Spleen (tissue), 11 donors: ENCODE results near the gene ATP2A1. TPM values are rescaled to one million over a fixed set of nuclear protein-coding genes. Genes with fewer than 3 reads are reported as not detected.

Source experiments
- DNase-seq: peaks from one replicate; pipeline ENCODE4 v3.0.0-alpha.2; 2020
- H3K27ac ChIP-seq, 8 donors: fragments of 200-600 bp; sonication (generic) in 7 of 8; 1 replicate in 4 of 8; 2 replicates in 4 of 8; pipeline versions ENCODE4 v1.5.0 to v1.8.0; 2016 to 2021; ENCODE audit warnings: inconsistent platforms in 4 of 8, mild to moderate bottlenecking in 4 of 8, moderate library complexity in 1 of 8
- H3K27me3 ChIP-seq, 7 donors: fragments of 200-600 bp; sonication (generic) in 6 of 7; replicated peaks in 1 of 7; 1 replicate in 4 of 7; 2 replicates in 3 of 7; pipeline versions ENCODE4 v1.5.0 to v1.8.0; 2016 to 2021; ENCODE audit warnings: inconsistent platforms in 3 of 7, mild to moderate bottlenecking in 1 of 7
- H3K36me3 ChIP-seq, 6 donors: fragments of 200-600 bp; sonication (generic) in 5 of 6; 1 replicate in 4 of 6; 2 replicates in 2 of 6; pipeline versions ENCODE4 v1.5.0 to v1.8.0; 2016 to 2021; ENCODE audit warnings: inconsistent platforms in 2 of 6
- H3K4me1 ChIP-seq, 6 donors: fragments of 200-600 bp; sonication (generic) in 5 of 6; 1 replicate in 3 of 6; 2 replicates in 3 of 6; pipeline versions ENCODE4 v1.5.0 to v1.8.0; 2016 to 2021; ENCODE audit warnings: inconsistent platforms in 3 of 6
- H3K4me3 ChIP-seq, 8 donors: fragments of 200-600 bp; sonication (generic) in 7 of 8; 1 replicate in 4 of 8; 2 replicates in 4 of 8; pipeline versions ENCODE4 v1.5.0 to v1.8.0; 2016 to 2021; ENCODE audit warnings: inconsistent platforms in 4 of 8, mild to moderate bottlenecking in 4 of 8, moderate library complexity in 2 of 8
- H3K9me3 ChIP-seq, 8 donors: fragments of 200-600 bp; sonication (generic) in 7 of 8; 1 replicate in 4 of 8; 2 replicates in 4 of 8; pipeline versions ENCODE4 v1.5.0 to v1.8.0; 2016 to 2021; ENCODE audit warnings: inconsistent platforms in 4 of 8
- POLR2A ChIP-seq, 3 donors: fragments of 450-650 bp; IDR thresholded peaks; one replicate each; pipeline ENCODE4 v1.5.1; 2017; ENCODE audit warnings: antibody characterized with exemption in 3 of 3, mild to moderate bottlenecking in 1 of 3
- POLR2AphosphoS5 ChIP-seq, 3 donors: sonication (generic); formaldehyde crosslinking; IDR thresholded peaks; one replicate each; pipeline ENCODE4 v1.5.1; 2017; ENCODE audit warnings: antibody characterized with exemption in 3 of 3
- WGBS, 5 donors: extraction: QIAGEN DNeasy Blood & Tissue Kit in 3 of 5; methylation state at CpG; one replicate each; pipeline versions ENCODE4 v1.1.5 to v1.1.7; 2013 to 2018; 5-methylcytosine and 5-hydroxymethylcytosine counted together
- intact Hi-C: fragments of 100-400 bp; cut with DNase I; formaldehyde crosslinking; loops from one replicate; pipeline ENCODE4 v1.15.0; 2023; ENCODE audit warnings: low total_unique reads
- polyA plus RNA-seq, 3 donors: library from polyadenylated mRNA; stranded (reverse); fragments of 200-250 nt; gene quantifications; one replicate each; pipeline ENCODE4 v1.2.1, GENCODE V29; 2013
- total RNA-seq, 7 donors: library from RNA; depleted of rRNA in 3 of 7; stranded (reverse); fragments of >200 nt in 3 of 7; fragmentation: NEBNext Ultra II Directional in 4 of 7; extraction: Animal tissue kit (Norgen Biotek cat#: 25700) in 4 of 7; gene quantifications; one replicate each; pipeline versions ENCODE4 v1.1.0 to v1.2.1, GENCODE V29; 2016 to 2021
- TF ChIP-seq, protein P1 (sequence below), 11 experiments: fragments of 200-600 bp in 7 of 11; fragments of 450-650 bp in 4 of 11; sonication (generic) in 4 of 11; IDR thresholded peaks in 8 of 11; conservative IDR thresholded peaks in 3 of 11; 1 replicate in 7 of 11; 2 replicates in 4 of 11; pipeline versions ENCODE4 v1.4.0 to v1.8.0; 2016 to 2021; ENCODE audit warnings: antibody characterized with exemption in 11 of 11, inconsistent platforms in 4 of 11, mild to moderate bottlenecking in 1 of 11
- donor health status: healthy with polysubstance abuse.
- donor health status: DM: no; HTN: no; CAD: no; lungs with moderate emphysema.
- donor health status: DM: no; HTN: no; CAD: no.
- donor health status: Bipolar disorder and iron deficiency.
- donor health status: healthy.
- donor health status: DM: no; HTN: no; CAD: no.
- donor health status: DM: yes; HTN: yes; CAD: no.

Gene ATP2A1
- total and polyA plus RNA-seq, 10 donors = 0.26 to 1.5 (median 0.55) TPM; not detected in 2

- 81 to 91% (median 91%) methylated on average over 22 to 25 of the region's 25 CpGs for WGBS, 5 donors
- Histone ChIP-seq H3K27ac (no peak overlapping the region), H3K4me3 (no peak overlapping the region), H3K4me1 (peaks cover 0 to 19% (median 3%) of the 10 kb centered on the region in 6 donors), H3K9me3 (no peaks in the 10 kb centered on the region), H3K36me3 (peaks cover 0 to 22% (median 16%) of the 10 kb centered on the region in 6 donors), H3K27me3 (no peaks in the 10 kb centered on the region)
- TF ChIP-seq POLR2A (IDR thresholded peaks at IDR 0.05) (no peak), POLR2AphosphoS5 (IDR thresholded peaks at IDR 0.05) (no peak)
- intact Hi-C loops = no loop called here
- DNase-seq = no peak
Measured at GRCh38 chr16:28900601-28901000, 22.3 kb downstream of the ATP2A1 start.

DNA sequence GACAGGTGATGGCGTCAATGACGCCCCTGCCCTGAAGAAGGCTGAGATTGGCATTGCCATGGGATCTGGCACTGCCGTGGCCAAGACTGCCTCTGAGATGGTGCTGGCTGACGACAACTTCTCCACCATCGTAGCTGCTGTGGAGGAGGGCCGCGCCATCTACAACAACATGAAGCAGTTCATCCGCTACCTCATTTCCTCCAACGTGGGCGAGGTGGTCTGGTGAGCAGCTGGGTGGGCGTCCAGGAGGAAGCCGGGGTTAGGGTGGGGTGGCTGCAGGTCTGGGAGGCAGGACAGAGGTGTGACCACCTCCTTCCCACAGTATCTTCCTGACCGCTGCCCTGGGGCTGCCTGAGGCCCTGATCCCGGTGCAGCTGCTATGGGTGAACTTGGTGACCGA lies 23.6 kb downstream of the ATP2A1 start:
- peaks cover 0 to 19% (median 3%) of the 10 kb centered on the region in 6 donors for H3K4me1 ChIP-seq
- no peak overlapping the region for H3K4me3 ChIP-seq
- peaks cover 0 to 34% (median 28%) of the 10 kb centered on the region in 6 donors for H3K36me3 ChIP-seq
- H3K27me3 ChIP-seq = no peaks in the 10 kb centered on the region
- TF ChIP-seq, protein P1, sequence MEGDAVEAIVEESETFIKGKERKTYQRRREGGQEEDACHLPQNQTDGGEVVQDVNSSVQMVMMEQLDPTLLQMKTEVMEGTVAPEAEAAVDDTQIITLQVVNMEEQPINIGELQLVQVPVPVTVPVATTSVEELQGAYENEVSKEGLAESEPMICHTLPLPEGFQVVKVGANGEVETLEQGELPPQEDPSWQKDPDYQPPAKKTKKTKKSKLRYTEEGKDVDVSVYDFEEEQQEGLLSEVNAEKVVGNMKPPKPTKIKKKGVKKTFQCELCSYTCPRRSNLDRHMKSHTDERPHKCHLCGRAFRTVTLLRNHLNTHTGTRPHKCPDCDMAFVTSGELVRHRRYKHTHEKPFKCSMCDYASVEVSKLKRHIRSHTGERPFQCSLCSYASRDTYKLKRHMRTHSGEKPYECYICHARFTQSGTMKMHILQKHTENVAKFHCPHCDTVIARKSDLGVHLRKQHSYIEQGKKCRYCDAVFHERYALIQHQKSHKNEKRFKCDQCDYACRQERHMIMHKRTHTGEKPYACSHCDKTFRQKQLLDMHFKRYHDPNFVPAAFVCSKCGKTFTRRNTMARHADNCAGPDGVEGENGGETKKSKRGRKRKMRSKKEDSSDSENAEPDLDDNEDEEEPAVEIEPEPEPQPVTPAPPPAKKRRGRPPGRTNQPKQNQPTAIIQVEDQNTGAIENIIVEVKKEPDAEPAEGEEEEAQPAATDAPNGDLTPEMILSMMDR (IDR thresholded peaks at IDR 0.05 in 8 of 11, conservative IDR thresholded peaks at IDR 0.05 in 3 of 11) = no peak
- TF ChIP-seq POLR2AphosphoS5 (IDR thresholded peaks at IDR 0.05) (peak in 1 of 3 donors; percentile 37), POLR2A (IDR thresholded peaks at IDR 0.05) (no peak)
- H3K27ac ChIP-seq = no peak overlapping the region
- DNase-seq = no peak
- intact Hi-C loops = no loop called here
- 64 to 78% (median 73%) methylated on average over 12 to 15 of the region's 15 CpGs for WGBS, 5 donors
- no peaks in the 10 kb centered on the region for H3K9me3 ChIP-seq

- no peak overlapping the region for H3K4me3 ChIP-seq
- no peaks in the 10 kb centered on the region for H3K9me3 ChIP-seq
- peak overlapping the region in 1 of 8 donors; percentile 38 for H3K27ac ChIP-seq
- intact Hi-C loops = no loop called here
- TF ChIP-seq POLR2A (IDR thresholded peaks at IDR 0.05) (no peak), POLR2AphosphoS5 (IDR thresholded peaks at IDR 0.05) (peak; percentile 43 to 69 (median 53))
- TF ChIP-seq, protein P1 (IDR thresholded peaks at IDR 0.05 in 8 of 11, conservative IDR thresholded peaks at IDR 0.05 in 3 of 11) = no peak
- DNase-seq = no peak
- peaks cover 0 to 45% (median 39%) of the 10 kb centered on the region in 6 donors for H3K36me3 ChIP-seq
- 23 to 42% (median 29%) methylated on average over 10 to 11 of the region's 11 CpGs for WGBS, 5 donors
- H3K4me1 ChIP-seq = peaks cover 0 to 19% (median 3%) of the 10 kb centered on the region in 6 donors
- H3K27me3 ChIP-seq = no peaks in the 10 kb centered on the region
Measured at GRCh38 chr16:28902909-28903308, 24.6 kb downstream of the ATP2A1 start.

DNA sequence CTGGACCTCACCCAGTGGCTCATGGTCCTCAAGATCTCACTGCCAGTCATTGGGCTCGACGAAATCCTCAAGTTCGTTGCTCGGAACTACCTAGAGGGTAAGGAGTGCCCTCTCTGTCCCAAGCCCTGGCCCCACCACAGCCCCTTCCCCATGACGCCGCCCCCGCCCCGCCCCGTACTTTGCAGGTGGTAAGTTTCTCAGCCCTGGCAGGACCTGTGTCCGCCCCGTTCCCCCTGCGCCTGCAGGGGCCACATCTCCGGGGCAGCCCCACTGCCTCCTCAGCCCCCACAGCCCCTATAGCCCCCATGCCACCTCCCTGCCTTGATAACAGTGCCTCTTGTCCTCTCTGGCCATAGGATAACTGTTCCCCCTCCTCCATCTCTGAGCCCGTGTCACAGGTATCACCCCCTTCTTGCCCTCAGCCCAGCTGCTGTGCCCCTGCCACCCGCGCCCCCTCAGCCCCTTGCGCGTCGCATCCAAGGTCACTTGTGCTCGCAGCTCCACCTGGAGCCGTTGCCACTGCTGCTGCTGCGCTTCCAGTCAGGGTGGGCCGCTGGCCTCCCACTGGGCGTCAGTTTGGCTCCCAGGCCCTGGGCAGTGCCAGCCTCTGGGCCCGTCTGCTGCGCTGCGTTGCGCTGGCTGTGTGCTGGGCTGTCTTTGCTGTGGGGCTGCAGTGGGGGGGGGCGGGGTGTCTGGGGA lies 25.2 kb downstream of the ATP2A1 start:
- WGBS, 5 donors = 85 to 89% (median 87%) methylated on average over 20 to 29 of the region's 29 CpGs
- TF ChIP-seq POLR2A (IDR thresholded peaks at IDR 0.05) (no peak), POLR2AphosphoS5 (IDR thresholded peaks at IDR 0.05) (peak; percentile 4 to 41 (median 4))
- TF ChIP-seq, protein P1 (IDR thresholded peaks at IDR 0.05 in 8 of 11, conservative IDR thresholded peaks at IDR 0.05 in 3 of 11) = no peak
- peaks cover 0 to 19% (median 3%) of the 10 kb centered on the region in 6 donors for H3K4me1 ChIP-seq
- intact Hi-C loops = no loop called here
- no peaks in the 10 kb centered on the region for H3K27me3 ChIP-seq
- H3K36me3 ChIP-seq = peaks cover 2 to 50% (median 44%) of the 10 kb centered on the region in 6 donors
- no peak overlapping the region for H3K4me3 ChIP-seq
- no peak overlapping the region for H3K27ac ChIP-seq
- no peaks in the 10 kb centered on the region for H3K9me3 ChIP-seq
- no peak for DNase-seq
